B cell (primary cell): ENCODE data around the gene CCDC93.

ENCODE experiments used
- CTCF ChIP-seq: fragments of 200-600 bp; IDR thresholded peaks from one replicate; pipeline ENCODE4 v1.8.0; 2022; ENCODE audit warnings: antibody characterized with exemption, mild to moderate bottlenecking
- EZH2 ChIP-seq: IDR thresholded peaks from 2 replicates; pipeline ENCODE4 v1.6.1; 2012; ENCODE audit warnings: borderline replicate concordance, low read depth, mild to moderate bottlenecking, moderate library complexity, low read length; ENCODE audit not compliant: insufficient read depth, poor library complexity, severe bottlenecking

- TF ChIP-seq CTCF (no peak), EZH2 (no peak)
These were observed 65.3 kb downstream of the CCDC93 start for GRCh38 chr2:117948615-117949014.
